Measurements from ENCODE around the gene PTRH1. TPM values are rescaled to one million over a fixed set of nuclear protein-coding genes. Genes with fewer than 3 reads are reported as not detected.

The PTRH1 gene
- total and polyA plus RNA-seq, 9 donors: 1.0 to 27.7 (median 11.1) TPM

- intact Hi-C loops (cut with DNase I): loop anchor here (2.0 to 5.0 kb wide), 3 partner anchors 140 to 145 kb away; no protein-coding TSS in a partner anchor
Observed at GRCh38 chr9:127732444-127732843, 17.0 kb upstream of the PTRH1 start.

DNA sequence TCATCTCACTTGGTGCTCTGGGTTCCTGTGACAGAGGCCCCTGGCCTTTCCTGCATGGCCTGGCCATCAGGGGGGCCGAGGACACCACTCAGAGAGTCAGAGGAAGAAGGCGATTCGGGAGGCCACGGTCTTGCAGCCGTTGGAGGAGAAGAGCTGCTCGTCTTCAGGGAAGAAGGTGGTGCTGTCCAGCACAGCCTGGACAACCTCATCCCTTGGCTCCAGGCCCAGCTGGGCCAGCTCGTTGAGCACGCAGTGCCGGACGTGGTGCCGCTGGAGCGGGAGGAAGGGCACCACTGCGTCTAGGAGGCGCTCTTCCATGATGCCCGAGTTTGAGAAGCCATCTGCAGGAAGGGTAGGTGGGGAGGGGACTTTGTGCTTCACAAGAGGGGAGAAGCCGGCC is 16.5 kb upstream of the PTRH1 start:
- DNase-seq: no peak
- Histone ChIP-seq H3K27ac (no peak overlapping the region), H3K9me3 (no peaks in the 10 kb centered on the region), H3K36me3 (no peaks in the 10 kb centered on the region), H3K4me1 (ENCODE audit: insufficient read depth) (peaks cover 6% of the 10 kb centered on the region), H3K4me3 (no peak overlapping the region), H3K27me3 (no peaks in the 10 kb centered on the region)
- no peak for TF ChIP-seq POLR2A (IDR thresholded peaks at IDR 0.05)
- TF ChIP-seq, protein P1, sequence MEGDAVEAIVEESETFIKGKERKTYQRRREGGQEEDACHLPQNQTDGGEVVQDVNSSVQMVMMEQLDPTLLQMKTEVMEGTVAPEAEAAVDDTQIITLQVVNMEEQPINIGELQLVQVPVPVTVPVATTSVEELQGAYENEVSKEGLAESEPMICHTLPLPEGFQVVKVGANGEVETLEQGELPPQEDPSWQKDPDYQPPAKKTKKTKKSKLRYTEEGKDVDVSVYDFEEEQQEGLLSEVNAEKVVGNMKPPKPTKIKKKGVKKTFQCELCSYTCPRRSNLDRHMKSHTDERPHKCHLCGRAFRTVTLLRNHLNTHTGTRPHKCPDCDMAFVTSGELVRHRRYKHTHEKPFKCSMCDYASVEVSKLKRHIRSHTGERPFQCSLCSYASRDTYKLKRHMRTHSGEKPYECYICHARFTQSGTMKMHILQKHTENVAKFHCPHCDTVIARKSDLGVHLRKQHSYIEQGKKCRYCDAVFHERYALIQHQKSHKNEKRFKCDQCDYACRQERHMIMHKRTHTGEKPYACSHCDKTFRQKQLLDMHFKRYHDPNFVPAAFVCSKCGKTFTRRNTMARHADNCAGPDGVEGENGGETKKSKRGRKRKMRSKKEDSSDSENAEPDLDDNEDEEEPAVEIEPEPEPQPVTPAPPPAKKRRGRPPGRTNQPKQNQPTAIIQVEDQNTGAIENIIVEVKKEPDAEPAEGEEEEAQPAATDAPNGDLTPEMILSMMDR (IDR thresholded peaks at IDR 0.05): no peak
- TF ChIP-seq EP300 (IDR thresholded peaks at IDR 0.05): no peak
- intact Hi-C loops (cut with DNase I): loop anchor here (2.0 to 5.0 kb wide), 3 partner anchors 140 to 145 kb away; no protein-coding TSS in a partner anchor
- 58 to 70% (median 64%) methylated on average over 13 to 16 of the region's 16 CpGs for WGBS, 3 donors

More at GRCh38 chr9:127732444-127732843, 17.0 kb upstream of the PTRH1 start:
- DNase-seq: no peak
- Histone ChIP-seq H3K27ac (no peak overlapping the region), H3K27me3 (no peaks in the 10 kb centered on the region), H3K36me3 (no peaks in the 10 kb centered on the region), H3K4me3 (no peak overlapping the region), H3K4me1 (ENCODE audit: insufficient read depth) (peaks cover 6% of the 10 kb centered on the region), H3K9me3 (no peaks in the 10 kb centered on the region)
- 87 to 92% (median 92%) methylated on average over 21 of the region's 21 CpGs for WGBS, 3 donors
- no peak for TF ChIP-seq EP300 (IDR thresholded peaks at IDR 0.05)
- TF ChIP-seq, protein P1 (IDR thresholded peaks at IDR 0.05): no peak

GRCh38 chr9:127730799-127731410 is 15.4 kb upstream of the PTRH1 start:
- Histone ChIP-seq H3K36me3 (no peaks in the 10 kb centered on the region), H3K9me3 (no peaks in the 10 kb centered on the region), H3K4me3 (no peak overlapping the region), H3K4me1 (ENCODE audit: insufficient read depth) (peaks cover 6% of the 10 kb centered on the region), H3K27ac (no peak overlapping the region), H3K27me3 (no peaks in the 10 kb centered on the region)
- intact Hi-C loops (cut with DNase I): loop anchor here in 3 of 4 donors (5.0 kb wide), 2 partner anchors 139 to 144 kb away; no protein-coding TSS in a partner anchor
- no peak for TF ChIP-seq POLR2A (IDR thresholded peaks at IDR 0.05)
- no peak for TF ChIP-seq EP300 (IDR thresholded peaks at IDR 0.05)
- TF ChIP-seq, protein P1 (IDR thresholded peaks at IDR 0.05): no peak
- WGBS, 3 donors: 65 to 80% (median 73%) methylated on average over 9 of the region's 9 CpGs
- no peak for DNase-seq

DNA sequence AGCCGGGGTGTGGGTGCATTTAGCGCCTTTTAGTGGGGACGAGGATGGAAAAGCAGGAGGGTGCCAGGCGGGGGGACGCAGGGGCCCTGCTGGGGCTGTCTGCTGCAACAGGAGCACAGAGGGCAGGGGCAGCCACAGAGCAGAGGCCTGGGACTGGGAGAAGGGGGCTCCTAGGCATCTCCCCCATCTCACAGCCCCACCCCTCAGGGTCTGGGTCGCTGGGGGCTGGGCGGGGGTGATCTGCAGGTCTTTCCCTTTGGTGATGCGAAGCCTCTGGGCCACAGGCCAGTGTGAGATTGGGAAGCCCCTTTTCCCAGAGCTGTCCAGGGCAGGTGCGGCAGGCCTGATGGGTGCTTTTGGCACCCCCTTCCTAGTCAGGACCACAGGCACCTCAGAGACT is 14.8 kb upstream of the PTRH1 start:
- Histone ChIP-seq H3K9me3 (no peaks in the 10 kb centered on the region), H3K27ac (no peak overlapping the region), H3K4me1 (ENCODE audit: insufficient read depth) (peaks cover 6% of the 10 kb centered on the region), H3K27me3 (no peaks in the 10 kb centered on the region), H3K4me3 (no peak overlapping the region), H3K36me3 (no peaks in the 10 kb centered on the region)
- WGBS, 3 donors: 86 to 88% (median 88%) methylated on average over 9 of the region's 9 CpGs
- intact Hi-C loops (cut with DNase I): loop anchor here in 3 of 4 donors (5.0 kb wide), 2 partner anchors 138 to 143 kb away; no protein-coding TSS in a partner anchor
- TF ChIP-seq EP300 (IDR thresholded peaks at IDR 0.05) (no peak), POLR2A (IDR thresholded peaks at IDR 0.05) (no peak)
- TF ChIP-seq, protein P1 (IDR thresholded peaks at IDR 0.05): no peak
- DNase-seq: no peak
